K562 (cell line): ENCODE data around the gene DNAJC30. TPM values are rescaled to one million over a fixed set of nuclear protein-coding genes. Genes with fewer than 3 reads are reported as not detected.

Source experiments
- ADNP ChIP-seq: fragments of 200-800 bp; sonication (Bioruptor generic); IDR thresholded peaks from 2 replicates; pipeline ENCODE4 v1.6.1; 2016; ENCODE audit warnings: missing genetic modification characterization, missing compliant biosample characterization
- ARHGAP35 ChIP-seq: fragments of 450-650 bp; IDR thresholded peaks from 2 replicates; pipeline ENCODE4 v1.6.1; 2018; ENCODE audit not compliant: partially characterized antibody
- CEBPG ChIP-seq, 3 experiments: fragments of 200-800 bp in 1 of 3; sonication (Bioruptor generic) in 1 of 3; sonication (generic) in 1 of 3; formaldehyde crosslinking in 1 of 3; IDR thresholded peaks in 2 of 3; conservative IDR thresholded peaks in 1 of 3; 2 replicates each; pipeline versions ENCODE4 v1.6.1 to v1.8.0; 2016 to 2022; ENCODE audit warnings: missing compliant biosample characterization in 2 of 3, missing genetic modification characterization in 2 of 3, mild to moderate bottlenecking in 1 of 3, missing genetic modification reagents in 1 of 3
- DIDO1 ChIP-seq: fragments of 450-650 bp; IDR thresholded peaks from 2 replicates; pipeline ENCODE4 v1.6.1; 2016; ENCODE audit warnings: low read depth, missing biosample characterization, missing genetic modification characterization
- ESRRA ChIP-seq: fragments of 450-650 bp; IDR thresholded peaks from 2 replicates; pipeline ENCODE4 v1.6.1; 2014; ENCODE audit warnings: low read depth, mild to moderate bottlenecking, moderate library complexity, borderline replicate concordance
- HDGF ChIP-seq: fragments of 450-650 bp; IDR thresholded peaks from 2 replicates; pipeline ENCODE4 v1.6.1; 2016
- HNRNPLL ChIP-seq: fragments of 200-400 bp; formaldehyde crosslinking; IDR thresholded peaks from 2 replicates; pipeline ENCODE4 v1.6.1; 2017; ENCODE audit warnings: low read length, low read depth, mild to moderate bottlenecking; ENCODE audit not compliant: poor library complexity, severe bottlenecking
- KAT7 ChIP-seq: sonication (generic); formaldehyde crosslinking; IDR thresholded peaks from 2 replicates; pipeline ENCODE4 v1.8.0; 2022; ENCODE audit warnings: missing genetic modification reagents, mild to moderate bottlenecking, borderline replicate concordance
- KDM1A ChIP-seq, 2 experiments: fragments of 450-650 bp; IDR thresholded peaks; 2 replicates each; pipeline ENCODE4 v1.6.1; 2016; ENCODE audit warnings: mild to moderate bottlenecking in 2 of 2
- MEIS2 ChIP-seq: fragments of 450-650 bp; IDR thresholded peaks from 2 replicates; pipeline ENCODE4 v1.6.1; 2014; ENCODE audit warnings: mild to moderate bottlenecking; ENCODE audit not compliant: partially characterized antibody
- MYC ChIP-seq, 2 experiments: fragments of 250-450 bp in 1 of 2; sonication (Bioruptor Pico) in 1 of 2; IDR thresholded peaks; 2 replicates each; pipeline versions ENCODE4 v1.5.1 to v1.6.1; 2012 to 2021; ENCODE audit warnings: low read depth in 2 of 2, borderline replicate concordance in 1 of 2, improper control_type of control experiment in 1 of 2, low read length in 1 of 2, mild to moderate bottlenecking in 1 of 2, moderate library complexity in 1 of 2
- POLR2B ChIP-seq: fragments of 450-650 bp; IDR thresholded peaks from 2 replicates; pipeline ENCODE4 v1.6.1; 2018; ENCODE audit warnings: low read depth; ENCODE audit not compliant: partially characterized antibody
- SETDB1 ChIP-seq: IDR thresholded peaks from one replicate; pipeline ENCODE4 v1.6.1; 2012; ENCODE audit warnings: low read length, control low read depth, inconsistent platforms
- SMAD1 ChIP-seq: fragments of 150-350 bp; IDR thresholded peaks from 2 replicates; pipeline ENCODE4 v1.6.1; 2014; ENCODE audit warnings: low read length, low read depth; ENCODE audit not compliant: partially characterized antibody
- SNRNP70 ChIP-seq: fragments of 200-400 bp; formaldehyde crosslinking; optimal IDR thresholded peaks from 2 replicates; pipeline ENCODE3; 2017; ENCODE audit warnings: low read depth, low read length
- TARDBP ChIP-seq: fragments of 450-650 bp; IDR thresholded peaks from 2 replicates; pipeline ENCODE4 v1.6.1; 2016
- U2AF1 ChIP-seq: fragments of 200-400 bp; formaldehyde crosslinking; optimal IDR thresholded peaks from 2 replicates; pipeline ENCODE3; 2017; ENCODE audit warnings: mild to moderate bottlenecking, low read depth, low read length, moderate library complexity
- ZFP36 ChIP-seq: fragments of 150-350 bp; IDR thresholded peaks from 2 replicates; pipeline ENCODE4 v1.6.1; 2018; ENCODE audit warnings: low read length, low read depth; ENCODE audit not compliant: partially characterized antibody
- ZNF184 ChIP-seq: sonication (generic); formaldehyde crosslinking; IDR thresholded peaks from 2 replicates; pipeline ENCODE4 v1.5.0; 2020; ENCODE audit warnings: missing genetic modification reagents
- ZNF384 ChIP-seq: IDR thresholded peaks from 2 replicates; pipeline ENCODE4 v1.6.1; 2012; ENCODE audit warnings: low read depth, low read length, improper control_type of control experiment
- polyA plus RNA-seq, 8 experiments: library from polyadenylated mRNA; depleted of rRNA in 4 of 8; stranded (reverse) in 5 of 8; unstranded in 3 of 8; fragments of >200 nt; fragmentation: Nextera tagmentation in 2 of 8; fragmentation: Illumina TruSeq in 1 of 8; extraction: Ambion mirVana in 2 of 8; extraction: Trizol in 1 of 8; gene quantifications; 2 replicates each; pipeline versions ENCODE4 v1.2.1 to v1.2.3, GENCODE V29; 2011 to 2014; ENCODE audit warnings: inconsistent platforms in 1 of 8, missing spikeins in 1 of 8
- total RNA-seq, 7 experiments: library from RNA; depleted of rRNA in 6 of 7; stranded (reverse); fragments of >200 nt in 6 of 7; fragmentation: Illumina TruSeq in 2 of 7; extraction: Trizol in 2 of 7; gene quantifications; 2 replicates each; pipeline versions ENCODE4 v1.2.1 to v1.2.3, GENCODE V29; 2011 to 2021; ENCODE audit warnings: low replicate concordance in 1 of 7
- TF ChIP-seq, protein P1 (sequence below): fragments of 250-450 bp; sonication (Bioruptor Pico); IDR thresholded peaks from 2 replicates; pipeline ENCODE4 v1.4.0; 2020; ENCODE audit warnings: mild to moderate bottlenecking, moderate library complexity
- TF ChIP-seq, protein P2 (sequence below): fragments of 450-650 bp; IDR thresholded peaks from 2 replicates; pipeline ENCODE4 v1.6.1; 2014; ENCODE audit warnings: low read depth, mild to moderate bottlenecking, moderate library complexity, borderline replicate concordance
- TF ChIP-seq, protein P3 (sequence below): fragments of 450-650 bp; IDR thresholded peaks from 2 replicates; pipeline ENCODE4 v1.6.1; 2016

Gene DNAJC30
- total and polyA plus RNA-seq, 9 of the 15 experiments (the other 6 are each of a cell fraction or from before 2014, with no cell fraction given) = 1.1 to 11.3 (median 4.6) TPM

DNA sequence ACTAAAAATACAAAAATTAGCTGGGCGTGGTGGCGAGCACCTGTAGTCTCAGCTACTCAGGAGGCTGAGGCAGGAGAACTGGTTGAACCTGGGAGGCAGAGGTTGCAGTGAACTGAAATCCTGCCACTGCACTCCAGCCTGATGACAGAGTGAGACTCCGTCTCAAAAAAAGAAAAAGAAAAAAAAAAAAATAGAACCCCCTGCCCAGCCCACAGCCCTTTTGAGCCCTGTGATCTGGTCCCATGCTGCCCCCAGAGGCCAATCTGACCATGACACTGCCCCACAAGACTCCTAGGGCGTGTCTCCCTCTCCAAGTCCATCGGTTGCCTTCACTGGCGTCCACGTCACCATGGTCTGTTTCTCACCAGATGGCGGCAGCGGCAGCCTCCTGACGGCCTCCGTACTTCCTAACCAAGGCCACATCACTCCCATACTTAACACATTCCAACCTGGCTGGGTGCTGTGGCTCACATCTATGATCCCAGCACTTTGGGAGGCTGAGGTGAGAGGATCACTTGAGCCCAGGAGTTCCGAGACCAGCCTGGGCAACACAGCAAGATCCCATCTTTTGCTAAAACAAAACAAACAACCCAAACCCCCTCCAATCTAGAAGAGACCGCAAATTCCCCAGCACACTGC, 18.2 kb upstream of the DNAJC30 start (continued):
- TF ChIP-seq ZNF384 (peak; percentile 52; the same call in 1 of the 2 replicates), CEBPG (CRISPR knock-in tag; IDR thresholded peaks at IDR 0.05) (no peak), CEBPG (tag; conservative IDR thresholded peaks at IDR 0.05 in 1 of 2, IDR thresholded peaks at IDR 0.05 in 1 of 2) (no peak), ARHGAP35 (no peak), KDM1A (IDR thresholded peaks at IDR 0.05) (peak; percentile 46 to 58; a peak in 3 of 4 replicates), KAT7 (CRISPR knock-in tag) (no peak), HDGF (0 out of 2 replicates have a peak, but pooled peaks have one; percentile 53), ZFP36 (peak; percentile 13), ADNP (no peak), U2AF1 (no peak), ZNF184 (CRISPR knock-in tag) (no peak), TARDBP (no peak), MYC (IDR thresholded peaks at IDR 0.05; ENCODE audit: low read depth, low read length) (0 out of 2 replicates have a peak, but pooled peaks have one; percentile 27), MYC (CRISPR knock-in tag; IDR thresholded peaks at IDR 0.05; ENCODE audit: borderline replicate concordance, low read depth) (no peak), SETDB1 (no peak), SNRNP70 (peak; percentile 35), HNRNPLL (peak; percentile 9), ESRRA (0 out of 2 replicates have a peak, but pooled peaks have one; percentile 10), MEIS2 (no peak), SMAD1 (no peak), DIDO1 (no peak), POLR2B (no peak)
- TF ChIP-seq, protein P1, sequence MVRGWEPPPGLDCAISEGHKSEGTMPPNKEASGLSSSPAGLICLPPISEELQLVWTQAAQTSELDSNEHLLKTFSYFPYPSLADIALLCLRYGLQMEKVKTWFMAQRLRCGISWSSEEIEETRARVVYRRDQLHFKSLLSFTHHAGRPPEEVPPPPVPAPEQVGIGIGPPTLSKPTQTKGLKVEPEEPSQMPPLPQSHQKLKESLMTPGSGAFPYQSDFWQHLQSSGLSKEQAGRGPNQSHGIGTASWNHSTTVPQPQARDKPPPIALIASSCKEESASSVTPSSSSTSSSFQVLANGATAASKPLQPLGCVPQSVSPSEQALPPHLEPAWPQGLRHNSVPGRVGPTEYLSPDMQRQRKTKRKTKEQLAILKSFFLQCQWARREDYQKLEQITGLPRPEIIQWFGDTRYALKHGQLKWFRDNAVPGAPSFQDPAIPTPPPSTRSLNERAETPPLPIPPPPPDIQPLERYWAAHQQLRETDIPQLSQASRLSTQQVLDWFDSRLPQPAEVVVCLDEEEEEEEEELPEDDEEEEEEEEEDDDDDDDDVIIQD (CRISPR knock-in tag) = no peak
- TF ChIP-seq, protein P2, sequence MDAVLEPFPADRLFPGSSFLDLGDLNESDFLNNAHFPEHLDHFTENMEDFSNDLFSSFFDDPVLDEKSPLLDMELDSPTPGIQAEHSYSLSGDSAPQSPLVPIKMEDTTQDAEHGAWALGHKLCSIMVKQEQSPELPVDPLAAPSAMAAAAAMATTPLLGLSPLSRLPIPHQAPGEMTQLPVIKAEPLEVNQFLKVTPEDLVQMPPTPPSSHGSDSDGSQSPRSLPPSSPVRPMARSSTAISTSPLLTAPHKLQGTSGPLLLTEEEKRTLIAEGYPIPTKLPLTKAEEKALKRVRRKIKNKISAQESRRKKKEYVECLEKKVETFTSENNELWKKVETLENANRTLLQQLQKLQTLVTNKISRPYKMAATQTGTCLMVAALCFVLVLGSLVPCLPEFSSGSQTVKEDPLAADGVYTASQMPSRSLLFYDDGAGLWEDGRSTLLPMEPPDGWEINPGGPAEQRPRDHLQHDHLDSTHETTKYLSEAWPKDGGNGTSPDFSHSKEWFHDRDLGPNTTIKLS = peak; percentile 93
- TF ChIP-seq, protein P3, sequence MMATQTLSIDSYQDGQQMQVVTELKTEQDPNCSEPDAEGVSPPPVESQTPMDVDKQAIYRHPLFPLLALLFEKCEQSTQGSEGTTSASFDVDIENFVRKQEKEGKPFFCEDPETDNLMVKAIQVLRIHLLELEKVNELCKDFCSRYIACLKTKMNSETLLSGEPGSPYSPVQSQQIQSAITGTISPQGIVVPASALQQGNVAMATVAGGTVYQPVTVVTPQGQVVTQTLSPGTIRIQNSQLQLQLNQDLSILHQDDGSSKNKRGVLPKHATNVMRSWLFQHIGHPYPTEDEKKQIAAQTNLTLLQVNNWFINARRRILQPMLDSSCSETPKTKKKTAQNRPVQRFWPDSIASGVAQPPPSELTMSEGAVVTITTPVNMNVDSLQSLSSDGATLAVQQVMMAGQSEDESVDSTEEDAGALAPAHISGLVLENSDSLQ = peak; percentile 25; the same call in 1 of the 2 replicates
